Measurements from ENCODE around the gene CIART.

DNA sequence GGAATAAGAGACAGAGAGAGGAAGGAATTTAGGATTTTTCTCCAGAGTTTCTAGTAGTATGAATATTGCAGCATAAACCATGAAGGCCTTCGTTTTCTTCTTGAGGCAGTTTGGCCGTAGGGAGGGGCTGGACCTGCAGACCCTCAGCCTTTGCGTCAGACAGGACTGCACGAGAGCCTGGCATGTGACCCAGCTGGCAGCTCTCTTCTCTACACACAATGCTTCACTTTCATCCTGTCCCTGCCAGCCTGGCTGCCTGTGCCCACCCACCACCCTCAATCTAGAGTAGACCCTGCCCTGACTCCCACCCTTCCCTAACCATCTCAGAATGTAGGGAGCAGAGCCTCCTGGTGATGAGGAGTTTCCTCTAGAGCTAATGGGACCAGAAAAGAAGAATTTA is 23.1 kb upstream of the CIART start:
- TF ChIP-seq EP300 (IDR thresholded peaks at IDR 0.05; ENCODE audit: low read depth), result no peak
- TF ChIP-seq, protein P1, sequence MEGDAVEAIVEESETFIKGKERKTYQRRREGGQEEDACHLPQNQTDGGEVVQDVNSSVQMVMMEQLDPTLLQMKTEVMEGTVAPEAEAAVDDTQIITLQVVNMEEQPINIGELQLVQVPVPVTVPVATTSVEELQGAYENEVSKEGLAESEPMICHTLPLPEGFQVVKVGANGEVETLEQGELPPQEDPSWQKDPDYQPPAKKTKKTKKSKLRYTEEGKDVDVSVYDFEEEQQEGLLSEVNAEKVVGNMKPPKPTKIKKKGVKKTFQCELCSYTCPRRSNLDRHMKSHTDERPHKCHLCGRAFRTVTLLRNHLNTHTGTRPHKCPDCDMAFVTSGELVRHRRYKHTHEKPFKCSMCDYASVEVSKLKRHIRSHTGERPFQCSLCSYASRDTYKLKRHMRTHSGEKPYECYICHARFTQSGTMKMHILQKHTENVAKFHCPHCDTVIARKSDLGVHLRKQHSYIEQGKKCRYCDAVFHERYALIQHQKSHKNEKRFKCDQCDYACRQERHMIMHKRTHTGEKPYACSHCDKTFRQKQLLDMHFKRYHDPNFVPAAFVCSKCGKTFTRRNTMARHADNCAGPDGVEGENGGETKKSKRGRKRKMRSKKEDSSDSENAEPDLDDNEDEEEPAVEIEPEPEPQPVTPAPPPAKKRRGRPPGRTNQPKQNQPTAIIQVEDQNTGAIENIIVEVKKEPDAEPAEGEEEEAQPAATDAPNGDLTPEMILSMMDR (IDR thresholded peaks at IDR 0.05), result no peak
- no peak for TF ChIP-seq POLR2A (IDR thresholded peaks at IDR 0.05)
